Stomach (tissue), 9 donors: ENCODE measurements around the gene NMBR. TPM values are rescaled to one million over a fixed set of nuclear protein-coding genes. Genes with fewer than 3 reads are reported as not detected.

Source experiments
- DNase-seq, 2 donors: peaks; one replicate each; pipeline versions ENCODE4 v3.0.0 to v3.0.0-alpha.2; 2013 to 2019
- H3K27ac ChIP-seq, 5 donors: fragments of 200-600 bp in 4 of 5; sonication (generic) in 4 of 5; one replicate each; pipeline ENCODE4 v1.5.1; 2013 to 2019; ENCODE audit warnings: mild to moderate bottlenecking in 1 of 5, moderate library complexity in 1 of 5
- H3K27me3 ChIP-seq, 3 donors: fragments of 200-600 bp; sonication (generic); one replicate each; pipeline ENCODE4 v1.5.1; 2017 to 2019; ENCODE audit warnings: mixed run types in 1 of 3
- H3K36me3 ChIP-seq, 4 donors: fragments of 200-600 bp; sonication (generic); 1 replicate in 3 of 4; 2 replicates in 1 of 4; pipeline ENCODE4 v1.5.1; 2016 to 2019
- H3K4me1 ChIP-seq, 4 donors: fragments of 200-600 bp; sonication (generic); one replicate each; pipeline ENCODE4 v1.5.1; 2016 to 2019
- H3K4me3 ChIP-seq, 4 donors: fragments of 200-600 bp; sonication (generic) in 3 of 4; one replicate each; pipeline ENCODE4 v1.5.1; 2016 to 2019; ENCODE audit warnings: mild to moderate bottlenecking in 1 of 4
- H3K9me3 ChIP-seq, 4 donors: fragments of 200-600 bp; sonication (generic); one replicate each; pipeline ENCODE4 v1.5.1; 2016 to 2019
- CTCF ChIP-seq, 7 experiments: fragments of 450-650 bp in 4 of 7; fragments of 200-600 bp in 3 of 7; sonication (generic) in 3 of 7; IDR thresholded peaks; one replicate each; pipeline ENCODE4 v1.5.1; 2016 to 2019; ENCODE audit warnings: antibody characterized with exemption in 7 of 7, control low read depth in 2 of 7, mild to moderate bottlenecking in 1 of 7
- EP300 ChIP-seq: sonication (generic); formaldehyde crosslinking; IDR thresholded peaks from one replicate; pipeline ENCODE4 v1.6.1; 2017; ENCODE audit warnings: antibody characterized with exemption
- POLR2A ChIP-seq, 4 donors: fragments of 450-650 bp; IDR thresholded peaks; one replicate each; pipeline ENCODE4 v1.6.1; 2016; ENCODE audit warnings: antibody characterized with exemption in 4 of 4, control low read depth in 2 of 4, mild to moderate bottlenecking in 1 of 4, moderate library complexity in 1 of 4
- POLR2AphosphoS5 ChIP-seq, 3 donors: sonication (generic); formaldehyde crosslinking; IDR thresholded peaks; one replicate each; pipeline ENCODE4 v1.6.1; 2016; ENCODE audit warnings: antibody characterized with exemption in 3 of 3
- WGBS, 5 donors: extraction: QIAGEN DNeasy Blood & Tissue Kit in 3 of 5; methylation state at CpG; one replicate each; pipeline versions ENCODE4 v1.1.5 to v1.1.7; 2013 to 2018; 5-methylcytosine and 5-hydroxymethylcytosine counted together
- intact Hi-C: fragments of 100-400 bp; cut with DNase I; formaldehyde crosslinking; loops from one replicate; pipeline ENCODE4 v1.15.1; 2023; ENCODE audit warnings: low total_unique reads
- polyA plus RNA-seq, 3 donors: library from polyadenylated mRNA; stranded (reverse); fragments of 200-250 nt; gene quantifications; one replicate each; pipeline ENCODE4 v1.2.3, GENCODE V29; 2013
- total RNA-seq, 5 donors: library from RNA; depleted of rRNA; stranded (reverse); fragments of >200 nt; gene quantifications; one replicate each; pipeline versions ENCODE4 v1.1.0 to v1.2.3, GENCODE V29; 2014 to 2016
- donor health status: healthy with polysubstance abuse.
- donor health status: Bipolar disorder and iron deficiency.
- donor health status: healthy.

Gene NMBR
- total and polyA plus RNA-seq, 8 donors, result 0.73 TPM; not detected in 7

GRCh38 chr6:142173980-142174379 is 27.1 kb upstream of the NMBR start:
- Histone ChIP-seq H3K9me3 (peaks cover 0 to 14% (median 5%) of the 10 kb centered on the region in 4 donors), H3K4me3 (no peak overlapping the region), H3K36me3 (peaks cover 23 to 92% (median 88%) of the 10 kb centered on the region in 4 donors), H3K27me3 (no peaks in the 10 kb centered on the region), H3K27ac (no peak overlapping the region), H3K4me1 (no peaks in the 10 kb centered on the region)
- no peak for DNase-seq
- intact Hi-C loops, result no loop called here
- no peak for TF ChIP-seq POLR2AphosphoS5 (IDR thresholded peaks at IDR 0.05)
- TF ChIP-seq EP300, result no peak
- TF ChIP-seq POLR2A (IDR thresholded peaks at IDR 0.05), result no peak
- no peak for TF ChIP-seq CTCF (IDR thresholded peaks at IDR 0.05)
- 95 to 100% (median 98%) methylated on average over 3 of the region's 3 CpGs for WGBS, 5 donors

GRCh38 chr6:142172758-142173157 is 25.8 kb upstream of the NMBR start:
- Histone ChIP-seq H3K27me3 (no peaks in the 10 kb centered on the region), H3K27ac (no peak overlapping the region), H3K4me1 (no peaks in the 10 kb centered on the region), H3K36me3 (peaks cover 23 to 95% (median 86%) of the 10 kb centered on the region in 4 donors), H3K9me3 (peaks cover 0 to 7% (median under 1%) of the 10 kb centered on the region in 4 donors), H3K4me3 (no peak overlapping the region)
- intact Hi-C loops, result no loop called here
- no peak for TF ChIP-seq EP300
- TF ChIP-seq CTCF (IDR thresholded peaks at IDR 0.05), result no peak
- no peak for TF ChIP-seq POLR2A (IDR thresholded peaks at IDR 0.05)
- TF ChIP-seq POLR2AphosphoS5 (IDR thresholded peaks at IDR 0.05), result no peak
- no peak for DNase-seq

GRCh38 chr6:142171351-142171750 is 24.4 kb upstream of the NMBR start:
- H3K27ac ChIP-seq, result no peak overlapping the region
- TF ChIP-seq POLR2AphosphoS5 (IDR thresholded peaks at IDR 0.05) (no peak), POLR2A (IDR thresholded peaks at IDR 0.05) (no peak), CTCF (IDR thresholded peaks at IDR 0.05) (no peak), EP300 (no peak)
- H3K27me3 ChIP-seq, result no peaks in the 10 kb centered on the region
- no peaks in the 10 kb centered on the region for H3K4me1 ChIP-seq
- H3K4me3 ChIP-seq, result no peak overlapping the region
- H3K36me3 ChIP-seq, result peaks cover 24 to 95% (median 87%) of the 10 kb centered on the region in 4 donors
- DNase-seq, result no peak
- no peaks in the 10 kb centered on the region for H3K9me3 ChIP-seq
- intact Hi-C loops, result no loop called here

- TF ChIP-seq POLR2A (IDR thresholded peaks at IDR 0.05), result no peak
- TF ChIP-seq POLR2AphosphoS5 (IDR thresholded peaks at IDR 0.05), result no peak
- no peak for TF ChIP-seq CTCF (IDR thresholded peaks at IDR 0.05)
- TF ChIP-seq EP300, result no peak
Measured at GRCh38 chr6:142167486-142167885, 20.6 kb upstream of the NMBR start.

More at GRCh38 chr6:142167486-142167885, 20.6 kb upstream of the NMBR start:
- H3K27me3 ChIP-seq, result no peaks in the 10 kb centered on the region
- peaks cover 0 to 31% (median 8%) of the 10 kb centered on the region in 4 donors for H3K4me1 ChIP-seq
- no peak for DNase-seq
- no peak overlapping the region for H3K4me3 ChIP-seq
- peaks cover 19 to 64% (median 59%) of the 10 kb centered on the region in 4 donors for H3K36me3 ChIP-seq
- H3K9me3 ChIP-seq, result no peaks in the 10 kb centered on the region
- H3K27ac ChIP-seq, result no peak overlapping the region
- 75 to 88% (median 82%) methylated on average over 2 of the region's 2 CpGs for WGBS, 5 donors
- intact Hi-C loops, result no loop called here
